WERI-Rb-1 (cell line): ENCODE results near the gene PLEKHG5.
"Not testable (repeated sequence)": the region's sequence is repeated elsewhere in the genome, so short reads cannot be mapped to it uniquely, and the experiment has no call there.

Experiments used
- DNase-seq: peaks from one replicate; pipeline ENCODE4 v3.0.0-alpha.2; 2020
- H3K27ac ChIP-seq: fragments of 250-450 bp; sonication (Bioruptor Pico); 2 replicates; pipeline ENCODE4 v1.5.1; 2020; ENCODE audit warnings: mild to moderate bottlenecking, moderate library complexity
- H3K27me3 ChIP-seq: fragments of 250-450 bp; sonication (Bioruptor Pico); 2 replicates; pipeline ENCODE4 v1.5.1; 2021; ENCODE audit warnings: mild to moderate bottlenecking, low read depth, moderate library complexity; ENCODE audit not compliant: insufficient read depth, severe bottlenecking
- H3K36me3 ChIP-seq: fragments of 250-450 bp; sonication (Bioruptor Pico); 2 replicates; pipeline ENCODE4 v1.5.1; 2020; ENCODE audit warnings: mild to moderate bottlenecking, moderate library complexity
- H3K4me3 ChIP-seq: 2 replicates; pipeline ENCODE4 v1.5.1; 2011; ENCODE audit warnings: low read depth, mild to moderate bottlenecking, control low read depth, low read length
- H3K9me3 ChIP-seq: fragments of 250-450 bp; sonication (Bioruptor Pico); 2 replicates; pipeline ENCODE4 v1.5.1; 2021; ENCODE audit warnings: mild to moderate bottlenecking, moderate library complexity; ENCODE audit not compliant: severe bottlenecking
- CTCF ChIP-seq: IDR thresholded peaks from 2 replicates; pipeline ENCODE4 v1.5.1; 2011; ENCODE audit warnings: low read depth, mild to moderate bottlenecking, control low read depth, inconsistent platforms, low read length

Gene PLEKHG5

GRCh38 chr1:6438047-6438525, 53.4 kb downstream of the PLEKHG5 start:
- Histone ChIP-seq H3K4me3 (no peak overlapping the region), H3K27me3 (no peaks in the 10 kb centered on the region), H3K9me3 (no peaks in the 10 kb centered on the region), H3K27ac (no peak overlapping the region), H3K36me3 (no peaks in the 10 kb centered on the region)
- DNase-seq, result peak; percentile 86
- peak; percentile 93 for TF ChIP-seq CTCF

GRCh38 chr1:6437012-6437700, 54.3 kb downstream of the PLEKHG5 start:
- peak; percentile 50 for TF ChIP-seq CTCF
- DNase-seq, result not testable (repeated sequence)

GRCh38 chr1:6436277-6436676, 55.2 kb downstream of the PLEKHG5 start:
- not testable (repeated sequence) for H3K4me3 ChIP-seq, DNase-seq, H3K27me3 ChIP-seq, H3K36me3 ChIP-seq, H3K9me3 ChIP-seq, H3K27ac ChIP-seq

More at GRCh38 chr1:6437012-6437700, 54.3 kb downstream of the PLEKHG5 start:
- not testable (repeated sequence) for H3K36me3 ChIP-seq, H3K27me3 ChIP-seq, H3K4me3 ChIP-seq, H3K27ac ChIP-seq, H3K9me3 ChIP-seq

- no peaks in the 10 kb centered on the region for H3K36me3 ChIP-seq
- H3K9me3 ChIP-seq, result no peaks in the 10 kb centered on the region
- DNase-seq, result no peak
- no peaks in the 10 kb centered on the region for H3K27me3 ChIP-seq
- no peak overlapping the region for H3K4me3 ChIP-seq
- no peak for TF ChIP-seq CTCF
- no peak overlapping the region for H3K27ac ChIP-seq
These were observed 55.9 kb downstream of the PLEKHG5 start for GRCh38 chr1:6435547-6435946.

- H3K27me3 ChIP-seq, result no peaks in the 10 kb centered on the region
- H3K9me3 ChIP-seq, result no peaks in the 10 kb centered on the region
- no peak for TF ChIP-seq CTCF
- DNase-seq, result no peak
- no peak overlapping the region for H3K4me3 ChIP-seq
- no peaks in the 10 kb centered on the region for H3K36me3 ChIP-seq
- no peak overlapping the region for H3K27ac ChIP-seq
These were observed 56.3 kb downstream of the PLEKHG5 start for GRCh38 chr1:6435129-6435528.

GRCh38 chr1:6434186-6434585, 57.3 kb downstream of the PLEKHG5 start:
- no peaks in the 10 kb centered on the region for H3K36me3 ChIP-seq
- no peak overlapping the region for H3K27ac ChIP-seq
- H3K4me3 ChIP-seq, result no peak overlapping the region
- H3K27me3 ChIP-seq, result no peaks in the 10 kb centered on the region
- H3K9me3 ChIP-seq, result no peaks in the 10 kb centered on the region
- no peak for DNase-seq
- TF ChIP-seq CTCF, result no peak

GRCh38 chr1:6431645-6432579, 59.6 kb downstream of the PLEKHG5 start:
- H3K27ac ChIP-seq, H3K27me3 ChIP-seq: not testable (repeated sequence)

GRCh38 chr1:6429660-6430411, 61.6 kb downstream of the PLEKHG5 start:
- not testable (repeated sequence) for H3K27me3 ChIP-seq

More at GRCh38 chr1:6431645-6432579, 59.6 kb downstream of the PLEKHG5 start:
- not testable (repeated sequence) for H3K9me3 ChIP-seq, H3K4me3 ChIP-seq, H3K36me3 ChIP-seq, DNase-seq

More at GRCh38 chr1:6429660-6430411, 61.6 kb downstream of the PLEKHG5 start:
- H3K27ac ChIP-seq, H3K36me3 ChIP-seq, H3K9me3 ChIP-seq, DNase-seq, H3K4me3 ChIP-seq: not testable (repeated sequence)
